ENCODE data around the gene SHOC2.

DNA sequence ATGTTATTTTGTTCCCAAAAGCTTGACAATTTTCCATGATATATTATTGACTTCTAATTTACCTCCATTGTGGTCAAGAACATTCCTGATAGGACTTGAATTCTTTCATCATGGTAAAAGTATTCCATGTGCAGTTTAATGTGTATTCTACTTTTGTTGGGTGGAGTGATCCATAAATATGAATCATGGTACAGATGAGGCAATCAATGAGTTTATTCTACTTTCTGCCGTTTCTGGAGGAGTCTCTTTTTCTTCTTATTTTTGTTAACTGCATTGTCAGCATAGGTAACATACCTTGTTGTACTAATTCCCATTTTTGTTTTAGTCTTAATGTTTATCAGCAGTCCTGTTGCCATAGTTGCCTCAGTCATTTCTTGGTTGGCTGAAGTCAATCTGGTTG lies 69.6 kb downstream of the SHOC2 start:
- TF ChIP-seq, protein P1, sequence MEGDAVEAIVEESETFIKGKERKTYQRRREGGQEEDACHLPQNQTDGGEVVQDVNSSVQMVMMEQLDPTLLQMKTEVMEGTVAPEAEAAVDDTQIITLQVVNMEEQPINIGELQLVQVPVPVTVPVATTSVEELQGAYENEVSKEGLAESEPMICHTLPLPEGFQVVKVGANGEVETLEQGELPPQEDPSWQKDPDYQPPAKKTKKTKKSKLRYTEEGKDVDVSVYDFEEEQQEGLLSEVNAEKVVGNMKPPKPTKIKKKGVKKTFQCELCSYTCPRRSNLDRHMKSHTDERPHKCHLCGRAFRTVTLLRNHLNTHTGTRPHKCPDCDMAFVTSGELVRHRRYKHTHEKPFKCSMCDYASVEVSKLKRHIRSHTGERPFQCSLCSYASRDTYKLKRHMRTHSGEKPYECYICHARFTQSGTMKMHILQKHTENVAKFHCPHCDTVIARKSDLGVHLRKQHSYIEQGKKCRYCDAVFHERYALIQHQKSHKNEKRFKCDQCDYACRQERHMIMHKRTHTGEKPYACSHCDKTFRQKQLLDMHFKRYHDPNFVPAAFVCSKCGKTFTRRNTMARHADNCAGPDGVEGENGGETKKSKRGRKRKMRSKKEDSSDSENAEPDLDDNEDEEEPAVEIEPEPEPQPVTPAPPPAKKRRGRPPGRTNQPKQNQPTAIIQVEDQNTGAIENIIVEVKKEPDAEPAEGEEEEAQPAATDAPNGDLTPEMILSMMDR (conservative IDR thresholded peaks at IDR 0.05; ENCODE audit: low read depth, low read length) = no peak
- no peak for TF ChIP-seq RAD21 (IDR thresholded peaks at IDR 0.05; ENCODE audit: low read length)
- peak; percentile 35; the same call in 1 of the 2 replicates for TF ChIP-seq MAFK (IDR thresholded peaks at IDR 0.05; ENCODE audit: low read depth, low read length)
- TF ChIP-seq, protein P2, sequence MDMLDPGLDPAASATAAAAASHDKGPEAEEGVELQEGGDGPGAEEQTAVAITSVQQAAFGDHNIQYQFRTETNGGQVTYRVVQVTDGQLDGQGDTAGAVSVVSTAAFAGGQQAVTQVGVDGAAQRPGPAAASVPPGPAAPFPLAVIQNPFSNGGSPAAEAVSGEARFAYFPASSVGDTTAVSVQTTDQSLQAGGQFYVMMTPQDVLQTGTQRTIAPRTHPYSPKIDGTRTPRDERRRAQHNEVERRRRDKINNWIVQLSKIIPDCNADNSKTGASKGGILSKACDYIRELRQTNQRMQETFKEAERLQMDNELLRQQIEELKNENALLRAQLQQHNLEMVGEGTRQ (IDR thresholded peaks at IDR 0.05; ENCODE audit: low read depth, low read length) = no peak

All from IMR-90 (cell line).